ENCODE measurements around the gene UBE2G2.

UBE2G2 gene

DNA sequence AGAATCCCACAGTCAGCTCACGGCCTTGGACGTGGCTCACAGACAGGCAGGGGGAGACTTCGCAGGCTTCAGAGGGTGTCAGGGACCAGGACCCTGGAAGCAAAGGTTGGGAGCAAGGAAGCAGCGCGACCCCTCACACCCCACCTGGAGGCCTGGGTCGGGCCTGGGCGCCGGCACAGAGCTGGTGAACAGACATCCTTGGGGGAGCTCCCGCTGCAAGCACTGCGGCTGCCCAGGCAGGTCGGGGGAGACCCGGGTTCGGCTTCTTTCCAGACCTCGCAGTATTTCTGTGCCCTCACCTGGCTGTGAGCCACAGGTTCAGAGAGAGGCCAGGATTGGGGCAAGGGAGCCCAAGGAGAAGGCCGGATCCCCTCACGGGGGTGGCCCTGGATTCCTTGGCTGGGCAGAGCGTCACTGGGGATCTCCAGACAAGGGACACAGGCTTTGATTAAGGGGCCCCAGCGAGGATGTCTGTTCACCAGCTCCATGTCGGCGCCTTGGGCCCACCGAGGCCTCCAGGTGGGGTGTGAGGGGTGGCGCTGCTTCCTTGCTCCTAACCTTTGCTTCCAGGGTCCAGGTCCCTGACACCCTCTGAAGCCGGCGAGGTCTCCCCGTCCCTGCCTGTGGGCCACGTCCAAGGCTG, 52.4 kb downstream of the UBE2G2 start:
- DNase-seq (ENCODE audit: low spot score): no peak

- no peak for DNase-seq (ENCODE audit: low spot score)
These were observed 53.0 kb downstream of the UBE2G2 start for GRCh38 chr21:44748621-44749020.

- no peak for DNase-seq (ENCODE audit: low spot score)
These were observed 59.0 kb downstream of the UBE2G2 start for GRCh38 chr21:44742418-44743153.

DNA sequence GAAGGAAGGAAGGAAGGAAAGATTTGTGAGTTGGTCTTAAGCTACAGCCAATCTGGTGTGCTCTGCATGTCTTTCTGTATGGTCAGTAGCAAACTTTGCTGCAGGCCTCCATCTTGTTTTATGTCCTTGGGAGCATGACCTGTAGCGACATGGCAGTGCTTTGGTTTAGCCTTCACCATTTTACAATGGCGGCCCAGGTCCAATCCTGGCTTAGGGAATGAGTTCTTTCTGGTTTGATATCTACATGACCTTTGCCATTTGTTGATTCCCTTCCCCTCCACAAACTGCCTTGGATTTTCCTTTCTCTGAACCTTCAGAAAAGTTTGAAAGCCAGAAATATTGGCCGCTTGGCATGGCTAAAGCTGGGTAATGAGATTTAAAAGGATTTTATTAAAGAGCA, 59.7 kb downstream of the UBE2G2 start:
- DNase-seq (ENCODE audit: low spot score): no peak

DNA sequence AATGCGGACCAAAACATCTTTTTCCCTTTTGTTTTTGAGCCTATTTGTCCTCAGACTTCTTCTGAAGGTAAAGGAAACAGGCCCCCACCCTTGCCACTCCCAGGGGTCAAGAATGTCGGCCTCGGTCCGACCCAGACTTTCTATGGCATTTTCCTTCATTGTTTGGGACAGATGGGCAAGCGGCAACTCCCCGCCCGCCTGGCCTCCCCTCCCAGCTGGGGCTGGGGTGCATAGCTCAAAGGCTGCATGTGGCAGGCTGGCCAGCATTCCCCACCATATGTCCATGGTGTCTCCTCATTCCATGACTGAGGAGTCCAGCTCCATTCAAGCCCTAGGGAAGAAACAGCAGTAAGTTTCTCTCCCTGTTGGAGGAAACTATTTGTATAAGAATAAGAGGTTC, 60.9 kb downstream of the UBE2G2 start:
- DNase-seq (ENCODE audit: low spot score): no peak

DNA sequence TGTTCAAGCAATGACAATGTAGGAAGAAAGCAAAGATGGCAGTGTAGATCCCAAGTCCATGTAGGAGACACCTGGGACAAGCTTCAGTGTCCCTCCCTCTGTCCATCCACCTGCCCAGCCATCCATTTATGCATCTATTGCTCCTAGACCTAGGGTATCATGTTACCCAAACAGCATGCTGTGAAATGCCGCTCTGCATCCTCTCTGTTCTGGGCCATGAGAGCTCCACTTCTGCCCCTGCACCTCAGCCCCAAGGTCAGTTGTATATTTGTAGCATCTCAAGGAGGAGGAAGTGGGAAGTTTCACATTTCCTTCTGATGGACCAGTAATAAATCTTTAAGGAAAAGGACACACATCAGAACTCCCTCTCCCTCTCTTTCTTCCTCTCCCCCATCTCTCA, 62.3 kb downstream of the UBE2G2 start:
- no peak for DNase-seq (ENCODE audit: low spot score)

- DNase-seq (ENCODE audit: low spot score): no peak
These were observed 63.0 kb downstream of the UBE2G2 start for GRCh38 chr21:44738621-44739020.

- no peak for DNase-seq (ENCODE audit: low spot score)
These were observed 63.8 kb downstream of the UBE2G2 start for GRCh38 chr21:44737706-44738354.

DNA sequence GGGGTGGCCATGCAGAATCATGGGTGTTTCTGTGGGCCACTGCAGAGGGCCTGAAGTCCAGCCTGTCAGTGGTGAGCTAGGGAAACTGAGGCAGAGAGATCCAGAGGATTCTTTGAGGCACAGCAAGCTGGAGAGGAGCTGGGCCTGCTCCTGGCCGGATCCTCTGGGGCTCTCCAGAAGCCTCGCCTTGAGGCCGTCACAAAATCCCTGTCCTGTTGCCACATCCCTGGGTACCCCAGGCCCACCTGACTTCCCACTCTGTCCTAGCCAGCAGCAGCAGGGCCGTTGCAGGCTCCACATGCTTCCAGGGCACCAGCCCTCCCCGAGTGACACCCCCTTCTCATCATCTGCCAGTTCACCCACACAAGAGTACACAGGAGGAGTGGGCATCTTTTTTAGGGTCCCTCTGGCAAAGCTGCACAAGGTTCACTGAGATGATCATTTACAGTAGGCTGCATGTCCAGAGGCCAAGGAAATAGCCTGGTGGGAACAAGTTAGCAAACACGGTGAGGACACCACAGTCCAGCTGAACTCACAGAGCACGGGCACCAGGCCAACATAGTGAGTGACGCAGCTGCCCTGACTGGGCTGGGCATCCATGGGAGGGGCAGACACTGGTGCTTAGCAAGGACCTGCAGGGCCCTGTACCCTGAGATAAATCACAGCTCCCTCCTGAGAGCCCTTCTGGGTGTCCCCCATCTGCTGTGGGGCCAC, 65.2 kb downstream of the UBE2G2 start:
- DNase-seq (ENCODE audit: low spot score): no peak

GRCh38 chr21:44735821-44736220, 65.8 kb downstream of the UBE2G2 start:
- no peak for DNase-seq (ENCODE audit: low spot score)

DNA sequence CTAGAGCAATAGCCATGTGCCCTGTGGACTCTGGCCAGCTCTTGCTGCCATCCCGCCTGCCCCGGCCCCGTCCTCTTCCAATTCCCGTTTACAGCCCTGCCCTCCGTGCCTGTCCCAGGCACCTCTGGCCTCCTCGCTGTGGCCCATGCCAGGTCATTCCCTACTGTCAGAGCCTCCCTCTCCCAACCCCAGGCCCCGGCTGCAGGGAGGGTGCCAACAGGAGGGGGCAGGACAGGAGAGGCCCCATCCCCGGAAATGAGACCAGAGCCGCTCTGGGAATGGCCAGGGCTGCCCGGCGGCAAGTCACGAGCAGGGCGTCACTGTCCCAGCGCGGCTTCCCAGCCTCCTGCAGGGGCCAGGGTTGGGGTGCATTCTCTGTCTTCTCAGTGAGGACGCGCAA, 66.8 kb downstream of the UBE2G2 start:
- DNase-seq (ENCODE audit: low spot score): no peak

- DNase-seq (ENCODE audit: low spot score): no peak
These were observed 67.4 kb downstream of the UBE2G2 start for GRCh38 chr21:44734026-44734745.

GRCh38 chr21:44732956-44733355, 68.7 kb downstream of the UBE2G2 start:
- DNase-seq (ENCODE audit: low spot score): no peak

GRCh38 chr21:44732263-44732662, 69.4 kb downstream of the UBE2G2 start:
- DNase-seq (ENCODE audit: low spot score): no peak

DNA sequence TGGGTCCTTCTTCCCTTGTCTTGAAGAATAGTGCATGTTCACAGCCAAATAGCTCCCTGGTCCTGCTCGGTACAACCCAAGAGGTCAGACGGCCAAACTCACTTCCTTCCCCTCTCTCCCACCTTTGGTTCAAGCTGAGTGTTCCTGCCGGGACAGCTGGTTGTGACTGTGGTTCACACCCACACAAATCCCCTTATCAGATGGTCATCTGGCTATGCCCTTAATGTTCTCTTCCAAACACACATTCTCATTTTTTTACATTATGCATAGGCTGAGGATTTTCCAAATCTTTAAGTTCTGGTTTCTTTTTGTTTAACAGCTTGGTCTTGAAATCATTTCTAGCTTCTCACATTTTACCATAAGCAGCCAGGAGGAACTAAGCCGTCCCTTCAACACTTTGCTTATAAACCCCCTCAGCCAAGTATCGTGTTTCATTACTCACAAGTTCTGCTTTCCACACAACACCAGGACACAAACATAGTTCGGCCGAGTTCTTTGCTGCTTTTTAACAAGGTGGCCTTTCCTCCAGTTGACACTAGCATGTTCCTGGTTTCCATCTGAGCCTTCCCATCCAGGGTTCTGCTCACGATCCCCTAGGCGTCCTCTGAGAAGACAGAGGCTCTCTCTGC, 70.6 kb downstream of the UBE2G2 start:
- DNase-seq (ENCODE audit: low spot score): no peak

GRCh38 chr21:44730028-44730395, 71.6 kb downstream of the UBE2G2 start:
- no peak for DNase-seq (ENCODE audit: low spot score)

DNA sequence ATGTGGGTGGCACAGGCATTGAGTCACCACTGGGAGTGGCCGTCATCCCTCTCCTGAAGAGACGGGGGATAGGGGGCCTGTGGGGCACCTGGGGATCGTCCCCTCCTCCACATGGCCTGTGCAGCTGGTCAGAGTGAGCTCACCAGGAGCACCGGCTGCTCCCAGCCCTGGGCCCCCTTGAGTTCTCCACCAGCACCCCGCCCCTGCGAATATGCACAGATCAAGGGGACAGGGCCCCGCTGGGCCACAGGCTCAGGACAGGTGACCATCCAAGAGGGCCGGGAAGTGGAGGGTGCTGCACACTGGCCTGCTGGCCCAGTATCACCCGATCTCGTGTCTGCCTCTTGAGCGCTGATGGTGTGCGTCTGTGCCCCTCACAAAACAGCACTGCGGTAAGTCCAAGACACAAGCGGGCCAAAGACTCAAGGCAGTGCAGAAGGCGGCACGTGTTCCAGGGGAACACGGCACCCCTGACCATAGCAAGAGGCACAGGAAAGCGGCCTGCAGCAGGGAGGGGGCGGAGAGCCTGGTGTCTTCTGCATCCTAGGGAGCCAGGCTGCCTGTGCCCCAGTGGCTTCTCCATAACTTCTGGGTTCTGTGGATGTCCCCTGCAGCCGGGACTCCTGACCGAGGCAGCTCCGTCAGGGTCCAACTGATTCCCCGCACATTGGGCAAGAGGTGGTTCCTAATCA, 72.1 kb downstream of the UBE2G2 start:
- DNase-seq (ENCODE audit: low spot score): no peak

DNA sequence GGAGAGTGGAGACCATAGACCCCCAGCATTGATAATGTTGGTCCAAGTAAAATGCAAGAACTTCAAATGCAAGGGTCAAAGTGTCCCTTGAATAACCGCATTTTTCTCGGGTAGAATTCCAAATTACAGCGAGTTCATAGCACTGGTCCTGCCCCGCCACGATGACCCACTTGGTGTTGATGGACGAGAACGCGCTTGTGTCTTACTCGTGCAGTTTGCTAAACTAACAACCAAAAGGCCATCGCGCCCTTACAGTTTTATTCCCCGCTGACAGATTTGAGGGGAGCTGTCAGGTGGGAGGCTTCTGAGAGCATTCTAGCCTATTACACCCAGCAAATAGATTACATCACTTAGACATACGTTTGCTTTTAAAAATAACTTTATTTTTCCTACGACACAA, 72.9 kb downstream of the UBE2G2 start:
- DNase-seq (ENCODE audit: low spot score): no peak

DNA sequence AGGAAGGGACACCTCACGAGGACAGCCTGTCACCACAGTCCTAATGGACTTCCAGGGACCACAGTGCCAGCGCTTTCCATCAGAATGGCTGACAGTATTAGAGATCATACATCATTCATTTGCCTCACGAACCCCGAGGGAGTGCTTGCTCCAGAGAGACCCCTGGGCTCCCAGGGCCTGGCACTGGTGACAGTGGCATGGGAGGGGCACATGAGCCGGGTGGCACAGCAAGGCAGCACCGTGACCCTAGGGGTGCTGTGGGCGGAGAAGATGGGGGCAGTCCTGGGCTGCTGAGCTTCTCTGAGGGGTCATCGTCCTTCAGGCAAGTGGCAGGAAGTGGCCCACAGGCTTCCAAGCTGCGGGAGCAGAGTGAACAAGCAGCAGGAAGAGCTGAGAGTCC, 73.9 kb downstream of the UBE2G2 start:
- DNase-seq (ENCODE audit: low spot score): no peak

- no peak for DNase-seq (ENCODE audit: low spot score)
These were observed 74.3 kb downstream of the UBE2G2 start for GRCh38 chr21:44727321-44727720.

- no peak for DNase-seq (ENCODE audit: low spot score)
These were observed 74.8 kb downstream of the UBE2G2 start for GRCh38 chr21:44726826-44727225.

Data from GM03348 (cell line).